HG03159 (cell line): ENCODE measurements around the gene AGAP5.
"Not testable (repeated sequence)": the region's sequence is repeated elsewhere in the genome, so short reads cannot be mapped to it uniquely, and the experiment has no call there.

Experiments used
- ATAC-seq: cut with Tn5 transposase; IDR thresholded peaks from one replicate; pipeline ENCODE4 v1.9.1; 2021; ENCODE audit warnings: mild to moderate bottlenecking, moderate library complexity; ENCODE audit not compliant: unreplicated experiment

AGAP5 gene

GRCh38 chr10:73715179-73716156 lies 17.6 kb upstream of the AGAP5 start:
- not testable (repeated sequence) for ATAC-seq

- not testable (repeated sequence) for ATAC-seq
Measured at GRCh38 chr10:73714483-73714882, 16.6 kb upstream of the AGAP5 start.

- not testable (repeated sequence) for ATAC-seq
Measured at GRCh38 chr10:73713912-73714311, 16.0 kb upstream of the AGAP5 start.

- ATAC-seq = not testable (repeated sequence)
Measured at GRCh38 chr10:73711683-73712082, 13.8 kb upstream of the AGAP5 start.

GRCh38 chr10:73708122-73708521 lies 10.2 kb upstream of the AGAP5 start:
- not testable (repeated sequence) for ATAC-seq

GRCh38 chr10:73707628-73708027 lies 9.7 kb upstream of the AGAP5 start:
- not testable (repeated sequence) for ATAC-seq

GRCh38 chr10:73706488-73706887 lies 8.6 kb upstream of the AGAP5 start:
- ATAC-seq = not testable (repeated sequence)

GRCh38 chr10:73705506-73706072 lies 7.7 kb upstream of the AGAP5 start:
- ATAC-seq = not testable (repeated sequence)

GRCh38 chr10:73703924-73704323 lies 6.0 kb upstream of the AGAP5 start:
- ATAC-seq = not testable (repeated sequence)

GRCh38 chr10:73698819-73699218 lies 910 bp upstream of the AGAP5 start:
- not testable (repeated sequence) for ATAC-seq

GRCh38 chr10:73695302-73695701 lies 2.6 kb downstream of the AGAP5 start:
- not testable (repeated sequence) for ATAC-seq

- not testable (repeated sequence) for ATAC-seq
Measured at GRCh38 chr10:73690755-73691154, 7.2 kb downstream of the AGAP5 start.

GRCh38 chr10:73689596-73689995 lies 8.3 kb downstream of the AGAP5 start:
- not testable (repeated sequence) for ATAC-seq

GRCh38 chr10:73687641-73688040 lies 10.3 kb downstream of the AGAP5 start:
- ATAC-seq = not testable (repeated sequence)

- not testable (repeated sequence) for ATAC-seq
Measured at GRCh38 chr10:73674546-73674945, 23.4 kb downstream of the AGAP5 start.

GRCh38 chr10:73668378-73668777 lies 29.5 kb downstream of the AGAP5 start:
- ATAC-seq = not testable (repeated sequence)

GRCh38 chr10:73666153-73666809 lies 31.6 kb downstream of the AGAP5 start:
- not testable (repeated sequence) for ATAC-seq

GRCh38 chr10:73665581-73665980 lies 32.3 kb downstream of the AGAP5 start:
- ATAC-seq = not testable (repeated sequence)

GRCh38 chr10:73664156-73665040 lies 33.5 kb downstream of the AGAP5 start:
- not testable (repeated sequence) for ATAC-seq

GRCh38 chr10:73663621-73664020 lies 34.3 kb downstream of the AGAP5 start:
- not testable (repeated sequence) for ATAC-seq
